ENCODE data around the gene CD82.

CD82 gene

DNA sequence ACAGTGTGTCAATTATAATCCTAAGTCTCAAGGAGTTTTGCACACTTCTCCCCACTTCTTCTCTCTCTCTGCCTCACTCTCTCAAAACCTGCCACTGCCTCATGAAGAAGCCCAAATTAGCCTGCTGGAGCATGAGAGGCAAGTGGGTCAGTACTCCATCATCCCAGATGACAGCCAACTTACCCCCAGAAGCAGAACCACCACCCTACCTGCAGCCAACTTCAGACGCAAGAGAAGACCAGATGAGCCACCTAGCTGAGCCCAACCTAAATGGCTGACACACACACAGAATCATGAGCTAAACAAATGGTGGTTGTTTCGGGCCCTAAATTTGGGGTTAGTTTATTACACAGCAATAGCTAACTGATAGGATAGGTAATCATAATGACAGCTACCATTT, 61.2 kb downstream of the CD82 start:
- TF ChIP-seq, protein P1, sequence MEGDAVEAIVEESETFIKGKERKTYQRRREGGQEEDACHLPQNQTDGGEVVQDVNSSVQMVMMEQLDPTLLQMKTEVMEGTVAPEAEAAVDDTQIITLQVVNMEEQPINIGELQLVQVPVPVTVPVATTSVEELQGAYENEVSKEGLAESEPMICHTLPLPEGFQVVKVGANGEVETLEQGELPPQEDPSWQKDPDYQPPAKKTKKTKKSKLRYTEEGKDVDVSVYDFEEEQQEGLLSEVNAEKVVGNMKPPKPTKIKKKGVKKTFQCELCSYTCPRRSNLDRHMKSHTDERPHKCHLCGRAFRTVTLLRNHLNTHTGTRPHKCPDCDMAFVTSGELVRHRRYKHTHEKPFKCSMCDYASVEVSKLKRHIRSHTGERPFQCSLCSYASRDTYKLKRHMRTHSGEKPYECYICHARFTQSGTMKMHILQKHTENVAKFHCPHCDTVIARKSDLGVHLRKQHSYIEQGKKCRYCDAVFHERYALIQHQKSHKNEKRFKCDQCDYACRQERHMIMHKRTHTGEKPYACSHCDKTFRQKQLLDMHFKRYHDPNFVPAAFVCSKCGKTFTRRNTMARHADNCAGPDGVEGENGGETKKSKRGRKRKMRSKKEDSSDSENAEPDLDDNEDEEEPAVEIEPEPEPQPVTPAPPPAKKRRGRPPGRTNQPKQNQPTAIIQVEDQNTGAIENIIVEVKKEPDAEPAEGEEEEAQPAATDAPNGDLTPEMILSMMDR (IDR thresholded peaks at IDR 0.05; ENCODE audit: low read depth, low read length) = no peak
- no peak for DNase-seq
- no peaks in the 10 kb centered on the region for H3K36me3 ChIP-seq
- H3K27me3 ChIP-seq (ENCODE audit: insufficient read depth, low read depth, severe bottlenecking) = no peaks in the 10 kb centered on the region
- no peak overlapping the region for H3K4me3 ChIP-seq (ENCODE audit: low read depth, low read length)
- no peaks in the 10 kb centered on the region for H3K9me3 ChIP-seq (ENCODE audit: severe bottlenecking)
- H3K27ac ChIP-seq = no peak overlapping the region

GRCh38 chr11:44627165-44627789, 61.8 kb downstream of the CD82 start:
- Histone ChIP-seq H3K27me3 (ENCODE audit: insufficient read depth, low read depth, severe bottlenecking) (no peaks in the 10 kb centered on the region), H3K27ac (no peak overlapping the region; the same call in 1 of the 2 replicates), H3K36me3 (no peaks in the 10 kb centered on the region), H3K9me3 (ENCODE audit: severe bottlenecking) (no peaks in the 10 kb centered on the region), H3K4me3 (ENCODE audit: low read depth, low read length) (no peak overlapping the region)
- DNase-seq = peak; percentile 5
- TF ChIP-seq, protein P1 (IDR thresholded peaks at IDR 0.05; ENCODE audit: low read depth, low read length) = no peak

DNA sequence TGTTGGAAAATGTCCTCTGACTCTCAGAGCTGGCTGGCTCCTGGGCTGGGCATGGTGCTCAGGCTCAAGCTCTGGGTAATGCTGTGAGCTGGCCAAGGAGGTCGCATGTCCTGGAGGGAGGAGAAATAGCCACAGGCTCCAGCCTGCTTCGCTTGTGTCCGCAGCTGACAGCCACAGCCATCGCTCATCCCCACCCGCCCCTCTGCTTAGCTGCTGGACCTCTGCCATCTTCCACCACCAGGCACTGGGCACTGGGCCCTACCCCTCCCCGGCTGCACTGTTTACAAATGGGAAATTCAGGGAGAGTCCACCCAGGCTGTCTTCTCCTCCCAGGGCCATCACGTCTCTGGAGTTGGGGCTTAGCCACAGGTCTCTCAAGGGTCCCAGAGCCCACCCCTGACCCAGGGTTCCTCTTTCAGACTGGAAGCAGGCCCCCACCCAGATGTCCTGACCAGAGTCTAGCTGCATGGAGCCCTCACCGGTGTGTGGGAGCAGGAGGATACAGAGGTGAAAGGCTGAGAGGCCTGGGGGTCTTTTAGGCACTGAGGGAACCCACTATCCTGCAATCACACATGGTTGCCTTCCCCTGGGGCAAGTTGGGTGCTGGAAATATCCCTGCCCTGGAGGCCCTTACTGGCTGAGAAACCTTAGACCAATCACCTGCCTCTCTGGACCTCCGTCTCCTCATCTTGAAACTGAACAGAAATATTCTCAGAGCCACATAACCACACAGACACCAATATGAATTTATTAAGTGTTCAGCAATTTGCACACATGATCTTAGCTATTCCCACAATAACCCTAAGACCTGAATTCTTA, 62.7 kb downstream of the CD82 start:
- H3K36me3 ChIP-seq = no peaks in the 10 kb centered on the region
- no peaks in the 10 kb centered on the region for H3K27me3 ChIP-seq (ENCODE audit: insufficient read depth, low read depth, severe bottlenecking)
- DNase-seq = peak; percentile 9
- H3K27ac ChIP-seq = no peak overlapping the region; the same call in 1 of the 2 replicates
- no peak overlapping the region for H3K4me3 ChIP-seq (ENCODE audit: low read depth, low read length)
- no peaks in the 10 kb centered on the region for H3K9me3 ChIP-seq (ENCODE audit: severe bottlenecking)
- TF ChIP-seq, protein P1 (IDR thresholded peaks at IDR 0.05; ENCODE audit: low read depth, low read length) = no peak

DNA sequence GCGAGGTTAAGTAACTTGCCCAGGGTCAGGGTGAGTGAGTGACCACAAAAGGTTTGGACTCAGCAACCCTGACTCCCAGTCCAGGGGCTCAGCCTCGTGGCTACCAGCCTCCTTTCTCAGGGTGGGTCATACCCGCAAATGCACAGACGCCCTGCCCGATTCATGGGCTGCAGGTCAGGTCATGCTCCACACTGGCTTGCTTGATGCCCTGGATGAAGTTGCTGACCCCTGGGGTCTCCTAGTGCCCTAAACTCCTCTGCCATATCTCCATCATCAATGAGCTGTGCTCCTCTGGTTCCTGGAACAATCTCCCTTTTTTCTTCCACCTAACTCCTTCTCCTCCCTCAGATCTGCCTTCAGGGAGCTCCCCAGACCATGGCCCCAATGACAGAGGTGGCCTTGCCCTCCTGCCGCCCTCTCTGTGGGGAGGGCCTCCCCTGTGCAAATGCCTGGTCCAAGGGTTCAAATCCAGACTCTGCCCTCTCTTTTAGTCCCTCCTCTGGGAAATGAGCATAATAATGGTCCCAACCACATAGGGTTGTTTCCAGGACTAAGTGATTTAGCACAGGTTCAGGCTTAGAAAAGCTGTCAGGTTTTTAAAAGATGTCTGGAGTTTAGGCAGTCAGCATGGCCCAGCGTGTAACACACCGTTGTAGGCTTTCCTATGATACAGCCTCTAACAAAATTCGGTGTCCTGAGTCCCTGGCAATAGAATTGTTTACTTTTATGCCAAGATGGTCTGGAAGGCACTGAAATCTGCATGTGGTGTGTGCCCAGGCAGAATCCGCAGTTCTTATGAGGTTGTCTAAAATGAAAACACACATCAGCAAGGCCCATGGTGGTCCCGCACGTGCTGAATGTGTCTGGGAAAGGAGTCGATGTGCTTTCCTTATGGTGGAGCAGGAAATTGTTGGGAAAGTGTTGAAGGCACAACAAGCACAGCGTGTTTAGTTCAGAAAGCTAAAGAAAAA, 63.6 kb downstream of the CD82 start:
- Histone ChIP-seq H3K27me3 (ENCODE audit: insufficient read depth, low read depth, severe bottlenecking) (no peaks in the 10 kb centered on the region), H3K36me3 (no peaks in the 10 kb centered on the region), H3K9me3 (ENCODE audit: severe bottlenecking) (no peaks in the 10 kb centered on the region), H3K4me3 (ENCODE audit: low read depth, low read length) (no peak overlapping the region), H3K27ac (no peak overlapping the region)
- peak; percentile 4 for DNase-seq
- TF ChIP-seq, protein P1 (IDR thresholded peaks at IDR 0.05; ENCODE audit: low read depth, low read length) = no peak

DNA sequence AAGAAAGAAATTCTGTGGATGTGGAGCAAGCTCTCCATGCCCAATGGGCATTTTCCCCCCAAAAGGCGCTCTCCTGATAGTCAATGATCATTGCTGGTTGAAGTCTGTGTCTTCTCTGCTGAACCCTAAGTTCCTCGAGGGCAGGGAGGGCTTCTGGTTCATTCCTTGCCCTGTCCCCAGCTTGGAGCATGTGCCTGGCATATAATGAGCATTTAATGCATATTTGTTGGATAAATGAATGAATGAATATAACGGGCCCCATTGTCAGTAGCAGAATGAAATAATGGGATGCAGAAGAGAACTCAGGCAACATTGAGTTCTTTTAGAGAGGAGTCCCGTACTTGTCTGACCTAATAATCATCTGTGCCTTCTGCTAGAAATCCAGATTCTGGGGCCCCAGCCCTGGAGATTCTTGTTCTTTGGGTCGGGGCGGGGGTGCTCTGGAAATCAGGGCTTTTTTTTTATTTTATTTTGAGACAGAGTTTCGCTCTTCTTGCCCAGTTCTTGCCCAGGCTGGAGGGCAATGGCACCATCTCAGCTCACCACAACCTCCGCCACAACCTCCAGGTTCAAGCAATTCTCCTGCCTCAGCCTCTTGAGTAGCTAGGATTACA, 64.4 kb downstream of the CD82 start:
- TF ChIP-seq, protein P1 (IDR thresholded peaks at IDR 0.05; ENCODE audit: low read depth, low read length) = no peak
- Histone ChIP-seq H3K9me3 (ENCODE audit: severe bottlenecking) (no peaks in the 10 kb centered on the region), H3K27me3 (ENCODE audit: insufficient read depth, low read depth, severe bottlenecking) (no peaks in the 10 kb centered on the region), H3K4me3 (ENCODE audit: low read depth, low read length) (no peak overlapping the region), H3K27ac (no peak overlapping the region), H3K36me3 (no peaks in the 10 kb centered on the region)
- no peak for DNase-seq
